H1 (cell line): ENCODE results near the gene ANGPTL4. TPM values are rescaled to one million over a fixed set of nuclear protein-coding genes. Genes with fewer than 3 reads are reported as not detected.

Experiments
- RAD21 ChIP-seq, 2 experiments: IDR thresholded peaks in 1 of 2; conservative IDR thresholded peaks in 1 of 2; 2 replicates each; pipeline ENCODE4 v1.6.1; 2011; ENCODE audit warnings: low read depth in 2 of 2, low read length in 2 of 2, improper control_type of control experiment in 1 of 2, inconsistent platforms in 1 of 2, mild to moderate bottlenecking in 1 of 2, moderate library complexity in 1 of 2
- polyA plus RNA-seq, 7 experiments: library from polyadenylated mRNA; depleted of rRNA in 3 of 7; stranded (reverse) in 5 of 7; unstranded in 2 of 7; fragments of >200 nt in 5 of 7; fragments of 200-250 nt in 2 of 7; gene quantifications; 1 replicate in 5 of 7; 2 replicates in 1 of 7; 4 replicates in 1 of 7; pipeline versions ENCODE4 v1.2.1 to v1.2.3, GENCODE V29; 2011 to 2013; ENCODE audit warnings: missing spikeins in 2 of 7, mixed read lengths in 2 of 7
- total RNA-seq: library from RNA; stranded (reverse); fragmentation: NEBNext Ultra II Directional; extraction: Animal tissue kit (Norgen Biotek cat#: 25700); gene quantifications from 2 replicates; pipeline ENCODE4 v1.2.1, GENCODE V29; 2021

The ANGPTL4 gene
- total and polyA plus RNA-seq, 2 of the 8 experiments (the other 6 are each of a cell fraction or from before 2014, with no cell fraction given), result 2.3 to 6.5 TPM

DNA sequence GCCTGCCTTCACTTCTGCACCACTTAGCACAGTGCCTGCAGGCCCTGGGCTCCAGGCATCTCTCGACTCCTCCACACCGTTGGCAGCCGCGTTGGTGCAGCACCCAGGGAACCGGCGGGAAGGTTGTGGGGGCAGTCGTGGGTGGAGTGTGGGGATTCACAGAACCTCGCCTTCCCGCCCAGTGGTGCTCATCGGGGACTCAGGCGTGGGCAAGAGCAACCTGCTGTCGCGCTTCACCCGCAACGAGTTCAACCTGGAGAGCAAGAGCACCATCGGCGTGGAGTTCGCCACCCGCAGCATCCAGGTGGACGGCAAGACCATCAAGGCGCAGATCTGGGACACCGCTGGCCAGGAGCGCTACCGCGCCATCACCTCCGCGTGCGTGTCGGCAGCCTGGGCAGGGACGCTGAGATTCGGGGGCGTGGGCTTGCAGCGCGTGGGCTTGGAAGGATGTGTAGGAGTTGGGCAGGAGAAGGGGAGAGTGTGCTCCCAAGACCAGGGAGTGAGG lies 35.8 kb downstream of the ANGPTL4 start (continued):
- no peak for TF ChIP-seq RAD21 (IDR thresholded peaks at IDR 0.05 in 1 of 2, conservative IDR thresholded peaks at IDR 0.05 in 1 of 2; ENCODE audit: low read depth in 2 of 2, low read length in 2 of 2)
- TF ChIP-seq, all 59 proteins: peak for 0
